HG03108 (cell line): ENCODE measurements around the gene DDX11.
"Not testable (repeated sequence)": the region's sequence is repeated elsewhere in the genome, so short reads cannot be mapped to it uniquely, and the experiment has no call there.

Experiments
- ATAC-seq: cut with Tn5 transposase; IDR thresholded peaks from one replicate; pipeline ENCODE4 v1.9.1; 2021; ENCODE audit warnings: moderate library complexity; ENCODE audit not compliant: unreplicated experiment

Gene DDX11

DNA sequence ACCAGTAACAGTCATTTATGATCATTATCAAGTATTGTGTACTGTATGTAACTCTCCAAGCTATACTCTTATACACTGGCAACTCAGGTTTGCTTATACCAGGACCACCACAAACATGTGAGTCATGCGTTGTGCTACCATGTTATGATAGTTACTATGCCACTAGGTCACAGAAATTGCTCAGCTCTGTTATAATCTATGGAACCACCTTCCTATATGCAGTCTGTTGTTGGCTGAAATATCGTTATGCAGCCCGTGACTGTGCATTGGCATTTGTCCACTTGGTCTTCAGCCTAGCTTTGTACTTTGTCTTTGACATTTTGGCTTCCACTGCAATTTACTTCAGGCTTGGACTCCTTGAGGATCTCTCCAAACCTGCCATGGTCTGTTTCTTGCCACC lies 7.5 kb upstream of the DDX11 start:
- ATAC-seq: not testable (repeated sequence)

DNA sequence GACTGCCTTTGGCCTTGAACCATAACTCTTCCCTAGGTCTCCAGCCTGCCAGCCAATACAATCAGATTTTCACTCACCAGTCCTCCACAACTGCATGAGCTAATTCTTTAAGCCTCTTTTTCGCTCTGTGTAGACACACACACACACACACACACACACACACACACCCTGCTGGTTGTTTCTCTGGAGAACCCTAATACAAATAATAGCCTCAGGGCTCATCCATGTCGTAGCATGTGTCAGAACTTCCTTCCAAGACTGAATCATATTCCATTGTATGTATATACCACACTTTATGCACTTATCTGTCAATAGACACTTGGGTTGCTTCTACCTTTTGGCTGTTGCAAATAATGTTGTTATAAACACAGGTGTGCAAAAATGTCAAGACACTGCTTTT lies 6.0 kb upstream of the DDX11 start:
- ATAC-seq: not testable (repeated sequence)

DNA sequence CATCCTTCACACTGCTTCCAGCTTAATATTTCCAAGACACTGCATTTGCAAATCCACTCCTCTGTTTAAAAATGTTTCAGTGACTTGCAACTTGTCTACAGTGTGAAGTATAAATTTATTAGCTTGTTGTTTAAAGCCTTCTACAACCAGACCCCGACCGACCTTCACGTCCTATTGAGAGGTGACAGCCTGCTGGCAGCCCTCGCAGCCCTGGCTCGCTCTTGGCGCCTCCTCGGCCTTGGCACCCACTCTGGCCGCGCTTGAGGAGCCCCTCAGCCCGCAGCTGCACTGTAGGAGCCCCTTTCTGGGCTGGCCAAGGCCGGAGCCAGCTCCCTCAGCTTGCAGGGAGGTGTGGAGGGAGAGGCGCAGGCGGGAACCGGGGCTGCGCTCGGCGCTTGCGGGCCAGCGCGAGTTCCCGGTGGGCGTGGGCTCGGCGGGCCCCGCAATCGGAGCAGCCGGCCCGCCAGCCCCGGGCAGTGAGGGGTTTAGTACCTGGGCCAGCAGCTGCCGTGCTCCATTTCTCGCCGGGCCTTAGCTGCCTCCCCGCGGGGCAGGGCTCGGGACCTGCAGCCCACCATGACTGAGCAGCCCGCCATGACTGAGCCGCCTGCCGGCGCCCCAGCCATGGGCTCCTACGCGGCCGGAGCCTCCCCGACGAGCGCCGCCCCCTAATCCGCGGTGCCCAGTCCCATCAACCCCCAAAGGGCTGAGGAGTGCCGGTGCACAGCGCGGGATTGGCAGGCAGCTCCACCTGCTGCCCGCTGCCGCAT lies 2.5 kb upstream of the DDX11 start:
- ATAC-seq: not testable (repeated sequence)

DNA sequence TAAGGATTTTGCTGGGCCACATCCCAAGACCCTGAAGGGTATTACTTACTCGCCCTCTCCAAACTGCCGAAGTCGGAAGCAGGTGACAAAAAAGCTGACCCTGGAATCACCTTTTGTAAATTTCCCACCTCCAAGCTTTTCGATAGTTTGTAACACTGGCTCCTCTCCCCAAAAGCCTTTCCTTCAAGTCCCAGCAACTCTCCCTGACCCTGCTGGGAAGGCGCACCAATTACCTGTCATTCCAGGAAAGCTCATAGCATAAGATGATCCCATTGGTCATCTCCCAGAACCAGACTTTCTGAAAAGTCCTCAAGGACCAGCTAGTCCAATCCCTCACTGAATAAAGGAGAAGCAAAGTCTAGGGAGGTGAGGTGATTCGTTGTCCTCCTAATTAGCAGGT lies 698 bp upstream of the DDX11 start:
- ATAC-seq: not testable (repeated sequence)

DNA sequence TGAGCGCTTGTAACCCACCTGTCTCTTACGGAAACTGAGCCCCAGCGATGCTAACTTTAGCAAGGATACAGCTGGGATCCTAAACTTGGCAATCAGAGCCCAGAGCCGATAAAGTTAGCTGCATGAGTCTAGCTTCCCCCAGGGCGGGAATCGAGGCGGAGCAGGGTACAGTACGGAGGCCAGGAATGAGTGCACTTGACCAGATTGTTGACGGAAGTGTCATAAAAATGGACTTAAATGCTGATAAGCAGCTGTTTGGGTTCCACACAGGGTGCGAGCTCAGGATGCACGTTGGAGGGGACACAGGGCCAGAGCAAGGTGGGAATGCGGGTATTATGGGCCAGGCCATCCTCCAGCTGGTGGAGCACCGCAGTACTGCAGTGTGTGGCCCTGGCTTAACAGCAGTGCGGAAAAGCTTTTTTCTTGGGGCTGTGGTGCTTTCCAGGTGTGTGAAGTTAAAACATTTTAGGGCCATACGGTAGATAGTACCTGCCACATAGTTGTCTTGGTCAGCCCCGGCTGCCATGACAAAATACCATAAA lies 744 bp downstream of the DDX11 start:
- peak; percentile 20 for ATAC-seq

DNA sequence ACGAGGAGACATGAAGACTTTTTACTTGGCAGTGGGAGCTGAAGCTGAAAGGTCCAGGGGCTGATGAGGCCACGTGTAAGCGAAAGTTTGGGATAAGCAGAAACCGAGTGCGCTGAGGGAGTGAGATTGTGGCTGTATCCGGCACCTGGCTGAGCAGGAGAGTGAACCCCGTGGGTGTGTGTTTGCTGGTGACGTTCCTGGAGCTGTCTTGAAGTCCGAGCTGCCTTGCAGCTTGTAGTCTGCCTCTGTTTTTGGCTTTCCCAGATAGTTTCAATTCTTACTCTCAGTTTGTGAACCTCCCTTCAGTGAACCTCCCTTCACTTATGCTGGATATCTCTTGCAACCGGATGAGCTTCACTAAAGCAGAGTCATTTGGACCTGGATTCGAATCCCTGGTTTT lies 2.5 kb downstream of the DDX11 start:
- not testable (repeated sequence) for ATAC-seq

DNA sequence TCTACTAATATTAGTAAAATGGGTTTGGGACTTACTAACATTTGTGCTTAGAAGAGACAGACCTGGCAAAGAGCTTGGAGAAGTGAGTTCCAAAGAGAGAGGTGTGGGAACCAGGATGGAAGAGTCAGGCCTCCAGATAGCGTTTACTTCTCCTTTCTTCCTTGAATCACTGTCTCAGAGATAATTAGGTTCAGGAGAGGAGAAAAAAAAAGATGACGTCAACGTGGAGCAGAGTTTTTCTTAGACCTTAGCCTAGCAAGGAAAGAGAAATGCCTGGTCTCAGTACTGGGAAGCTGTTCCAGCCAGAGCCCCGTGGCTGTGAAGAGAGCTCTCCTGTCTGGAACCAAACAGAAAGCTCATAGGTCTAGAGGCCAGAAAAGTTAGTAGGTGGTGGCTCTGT lies 3.4 kb downstream of the DDX11 start:
- not testable (repeated sequence) for ATAC-seq

DNA sequence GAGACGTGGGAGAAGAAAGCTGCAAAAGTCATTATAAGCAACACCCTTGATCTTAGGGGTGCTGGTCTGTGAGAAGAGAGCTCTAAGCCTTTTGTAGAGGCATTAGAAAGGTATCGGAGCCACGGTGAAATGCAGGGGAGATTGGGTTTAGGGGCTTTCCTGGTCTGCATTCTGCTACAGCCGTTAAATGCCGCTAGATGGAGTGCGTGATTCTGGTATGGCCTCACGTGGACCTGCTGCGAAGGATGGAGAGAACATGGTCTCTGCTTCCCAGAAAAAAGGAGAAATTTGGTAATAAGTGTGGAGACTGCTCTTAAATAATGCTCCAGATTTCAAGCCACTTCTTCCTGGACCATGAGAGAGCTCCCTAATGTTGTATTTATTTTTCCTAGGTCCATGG lies 4.3 kb downstream of the DDX11 start:
- not testable (repeated sequence) for ATAC-seq

DNA sequence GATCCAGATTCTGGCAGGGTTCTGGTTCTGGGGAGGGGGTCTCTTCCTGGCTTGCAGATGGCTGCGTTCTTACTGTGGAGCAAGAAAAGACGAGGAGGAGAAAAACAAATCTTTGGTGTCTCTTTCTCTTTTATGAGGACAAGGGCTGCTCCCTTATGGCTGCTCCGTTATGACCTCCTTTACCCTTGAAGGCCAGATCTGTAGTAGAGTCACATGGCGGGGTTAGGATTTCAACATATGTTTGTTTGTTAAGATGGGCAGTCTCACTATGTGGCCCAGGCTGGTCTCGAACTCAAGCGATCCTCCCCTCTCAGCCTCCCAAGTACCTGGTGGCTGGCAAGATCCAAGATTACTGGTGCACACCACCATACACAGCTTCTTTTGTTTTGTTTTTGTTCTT lies 5.8 kb downstream of the DDX11 start:
- not testable (repeated sequence) for ATAC-seq

DNA sequence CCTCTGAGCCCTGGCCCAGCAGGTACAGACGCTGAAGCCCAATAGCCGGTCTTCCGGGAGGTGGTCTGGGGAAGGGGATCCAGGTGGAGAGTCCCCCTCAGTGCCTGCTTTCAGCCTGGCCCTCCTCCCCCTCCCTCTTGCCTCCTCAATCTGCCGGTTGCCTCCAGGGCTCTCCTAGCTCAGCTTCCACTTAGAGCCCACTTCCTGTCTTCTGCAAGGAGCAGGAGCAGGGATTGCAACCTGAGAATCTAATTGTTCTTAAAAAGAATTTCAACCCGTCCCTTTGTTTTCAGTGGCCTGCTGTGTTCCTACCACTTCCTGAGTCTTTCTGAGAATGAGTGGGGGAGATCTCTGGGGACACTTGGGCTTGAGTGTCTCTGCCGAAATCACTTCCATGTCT lies 6.6 kb downstream of the DDX11 start:
- not testable (repeated sequence) for ATAC-seq

DNA sequence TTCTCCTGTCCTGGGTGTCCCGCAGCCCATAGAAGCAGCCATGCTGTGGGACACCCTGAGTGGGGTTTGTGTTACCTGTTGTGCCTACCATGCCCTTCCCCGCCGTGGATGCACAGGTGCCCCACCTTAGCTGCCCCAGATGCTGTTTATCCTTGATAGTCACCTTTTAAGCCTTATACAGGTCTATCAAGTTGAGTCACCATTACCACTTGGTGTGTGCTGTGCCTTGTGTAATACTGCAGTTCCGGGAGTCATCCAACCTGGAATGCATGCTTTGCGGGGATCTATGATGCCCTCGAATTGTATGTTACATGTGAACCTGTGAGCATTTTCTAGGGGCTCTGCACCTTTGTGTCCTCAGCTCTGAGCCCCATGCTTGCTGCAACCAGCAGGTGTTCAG lies 7.6 kb downstream of the DDX11 start:
- ATAC-seq: not testable (repeated sequence)

DNA sequence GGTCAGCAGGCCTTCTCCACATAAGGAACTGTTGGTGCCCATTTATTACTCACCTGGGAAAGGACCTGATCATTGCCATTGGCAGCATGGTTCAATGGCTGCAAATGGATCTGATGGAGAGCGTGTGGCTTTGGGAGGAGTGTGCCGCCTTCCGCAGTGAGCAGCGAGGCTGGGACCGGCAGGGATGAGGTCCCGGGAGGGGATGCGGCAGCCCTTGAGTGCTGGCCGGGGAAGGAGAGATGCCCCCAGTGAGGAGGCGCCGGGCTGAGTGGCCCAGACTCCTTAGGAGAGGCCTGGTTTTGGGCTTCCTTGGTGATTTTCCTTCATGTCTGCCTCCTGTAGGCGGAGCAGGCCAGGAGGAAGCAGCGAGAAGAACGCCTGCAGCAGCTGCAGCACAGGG lies 10.6 kb downstream of the DDX11 start:
- ATAC-seq: not testable (repeated sequence)

DNA sequence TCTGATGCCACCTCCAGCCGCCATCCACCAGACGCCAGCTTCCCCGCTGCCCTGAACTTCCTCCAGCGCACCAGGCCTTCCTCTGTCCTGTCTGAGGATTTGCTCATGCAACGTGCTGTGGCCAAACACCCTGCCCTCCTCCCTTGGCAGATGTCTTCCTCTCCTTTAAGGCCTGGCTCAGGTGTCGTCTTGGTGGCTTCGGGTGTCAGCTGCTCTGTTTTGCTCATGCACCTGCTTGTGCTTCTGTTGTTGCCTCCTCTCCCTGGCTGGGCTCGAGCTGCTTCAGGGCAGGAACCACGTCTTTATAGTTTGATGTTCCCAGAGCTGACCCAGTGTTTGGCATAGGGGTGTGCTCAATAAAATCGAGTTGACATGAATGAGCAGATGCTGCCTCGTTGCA lies 12.4 kb downstream of the DDX11 start:
- not testable (repeated sequence) for ATAC-seq

DNA sequence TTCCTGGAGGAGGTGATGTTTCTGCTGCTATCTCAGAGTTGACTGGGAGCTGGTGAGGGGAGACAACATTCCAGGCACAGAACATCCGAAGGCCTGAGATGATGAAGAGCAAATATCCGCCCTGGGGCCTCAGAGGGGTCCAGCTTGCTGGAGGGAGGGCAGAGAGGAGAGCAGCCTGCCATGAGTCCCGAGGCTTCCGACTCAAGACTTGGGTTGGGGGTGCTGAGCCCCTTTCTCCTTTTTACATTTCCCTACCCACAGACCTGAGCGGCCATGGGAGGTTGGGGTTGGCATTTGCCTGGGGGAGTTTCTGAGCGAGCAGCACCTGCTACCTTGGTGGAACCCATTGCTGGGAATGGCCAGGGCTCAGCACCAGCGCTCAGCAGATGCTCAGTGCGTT lies 13.8 kb downstream of the DDX11 start:
- not testable (repeated sequence) for ATAC-seq

DNA sequence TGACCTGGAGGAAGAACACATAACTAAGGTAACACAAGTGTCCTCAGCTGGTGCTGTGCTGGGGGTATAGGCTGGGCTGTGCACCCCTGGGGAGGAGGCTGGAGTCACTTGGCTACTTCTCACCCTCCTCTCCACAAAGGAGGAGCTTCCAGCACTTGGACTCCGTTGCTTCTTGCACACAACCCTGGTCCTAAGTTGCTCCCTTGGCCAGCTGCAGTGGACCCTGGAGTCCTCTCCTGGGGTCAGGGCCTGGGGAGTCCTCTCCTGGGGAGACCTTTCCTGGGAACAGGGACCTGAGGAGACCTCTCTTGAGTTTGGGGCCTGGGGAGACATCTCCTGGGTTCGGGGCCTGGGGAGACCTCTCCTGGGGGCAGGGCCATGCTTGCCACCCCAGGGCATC lies 14.3 kb downstream of the DDX11 start:
- ATAC-seq: not testable (repeated sequence)

DNA sequence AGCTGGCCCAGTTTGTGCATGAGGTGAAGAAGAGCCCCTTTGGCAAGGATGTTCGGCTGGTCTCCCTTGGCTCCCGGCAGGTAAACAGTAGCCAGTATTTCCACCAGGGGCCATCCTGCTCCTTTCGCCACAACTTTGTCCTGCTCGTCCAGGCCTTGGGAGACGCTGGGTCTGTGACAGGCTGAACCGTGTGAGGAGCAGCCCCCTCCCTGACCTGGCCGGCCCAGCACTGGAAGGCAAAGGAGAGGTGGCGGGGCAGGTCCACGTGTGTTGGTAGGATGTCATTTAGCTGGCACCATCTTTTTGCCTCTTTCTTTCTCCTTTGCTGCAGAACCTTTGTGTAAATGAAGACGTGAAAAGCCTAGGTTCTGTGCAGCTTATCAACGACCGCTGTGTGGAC lies 15.4 kb downstream of the DDX11 start:
- no peak for ATAC-seq

DNA sequence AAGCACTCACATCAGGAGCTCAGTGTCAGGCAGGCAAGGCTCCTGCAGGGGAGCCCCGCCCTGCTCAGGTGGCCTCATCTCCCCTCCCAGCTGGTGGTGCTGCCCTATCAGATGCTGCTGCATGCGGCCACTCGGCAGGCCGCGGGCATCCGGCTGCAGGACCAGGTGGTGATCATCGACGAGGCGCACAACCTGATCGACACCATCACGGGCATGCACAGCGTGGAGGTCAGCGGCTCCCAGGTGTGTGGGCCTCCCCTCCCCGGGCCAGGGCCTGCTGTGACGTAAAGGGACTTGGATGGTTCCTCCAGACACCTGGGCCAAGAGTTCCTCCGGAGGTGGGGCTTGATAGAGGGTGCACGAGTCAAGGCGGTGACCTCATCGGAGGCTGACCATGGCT lies 18.0 kb downstream of the DDX11 start:
- ATAC-seq: not testable (repeated sequence)

DNA sequence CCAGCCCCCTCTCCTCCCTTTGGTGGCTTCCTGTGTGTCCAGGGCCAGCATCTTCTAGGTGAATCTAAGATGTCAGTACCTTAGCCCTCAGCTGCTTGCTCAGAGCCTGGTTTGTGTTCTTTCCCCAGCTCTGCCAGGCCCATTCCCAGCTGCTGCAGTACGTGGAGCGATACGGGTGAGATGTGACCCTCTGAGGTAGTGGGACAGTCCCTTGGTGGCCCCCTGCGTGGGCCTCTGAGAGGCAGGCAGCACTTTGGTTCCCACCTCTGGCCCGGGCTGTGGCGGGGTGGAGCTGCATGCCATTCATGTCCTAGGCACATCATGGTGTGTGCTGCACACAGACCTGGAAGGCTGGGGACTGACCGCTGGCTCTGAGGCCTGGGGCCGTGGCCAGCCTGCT lies 19.1 kb downstream of the DDX11 start:
- not testable (repeated sequence) for ATAC-seq

DNA sequence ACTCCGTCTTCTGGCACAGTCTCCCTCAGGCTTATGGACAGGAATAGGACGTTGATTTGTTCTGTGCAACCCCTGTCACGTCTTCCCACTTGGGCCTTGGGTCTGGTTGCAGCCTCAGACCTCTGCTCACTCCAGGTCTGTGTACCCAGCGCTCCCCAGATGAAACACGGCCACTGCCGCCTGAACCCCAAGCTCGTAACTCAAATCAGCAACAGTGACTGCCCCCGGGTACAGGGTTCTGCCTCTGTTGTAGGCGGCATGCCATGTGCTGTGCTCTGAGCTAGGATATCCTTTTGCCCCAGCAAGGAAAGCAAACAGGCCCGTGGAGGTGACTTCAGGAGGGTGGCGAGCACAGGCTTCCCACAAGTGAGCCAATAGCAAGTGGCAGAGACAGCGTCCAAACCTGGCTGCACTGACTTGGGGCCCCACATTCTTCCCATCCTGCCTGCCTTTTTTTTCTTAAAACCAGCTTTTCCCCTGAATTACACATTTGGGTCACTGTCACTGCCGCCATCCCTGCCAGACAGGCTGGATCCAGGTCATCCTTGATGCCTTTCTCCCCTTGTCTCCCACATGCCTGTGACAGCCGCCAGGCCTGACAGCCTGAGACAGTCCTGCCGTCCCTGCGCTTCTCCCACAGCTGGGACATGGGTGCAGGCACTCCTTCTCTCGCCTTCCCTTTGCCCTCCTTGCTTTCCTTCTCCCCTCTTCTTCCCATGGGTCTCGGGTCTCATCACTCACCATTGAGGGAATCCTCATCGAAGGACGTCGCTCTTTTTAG lies 21.6 kb downstream of the DDX11 start:
- not testable (repeated sequence) for ATAC-seq

DNA sequence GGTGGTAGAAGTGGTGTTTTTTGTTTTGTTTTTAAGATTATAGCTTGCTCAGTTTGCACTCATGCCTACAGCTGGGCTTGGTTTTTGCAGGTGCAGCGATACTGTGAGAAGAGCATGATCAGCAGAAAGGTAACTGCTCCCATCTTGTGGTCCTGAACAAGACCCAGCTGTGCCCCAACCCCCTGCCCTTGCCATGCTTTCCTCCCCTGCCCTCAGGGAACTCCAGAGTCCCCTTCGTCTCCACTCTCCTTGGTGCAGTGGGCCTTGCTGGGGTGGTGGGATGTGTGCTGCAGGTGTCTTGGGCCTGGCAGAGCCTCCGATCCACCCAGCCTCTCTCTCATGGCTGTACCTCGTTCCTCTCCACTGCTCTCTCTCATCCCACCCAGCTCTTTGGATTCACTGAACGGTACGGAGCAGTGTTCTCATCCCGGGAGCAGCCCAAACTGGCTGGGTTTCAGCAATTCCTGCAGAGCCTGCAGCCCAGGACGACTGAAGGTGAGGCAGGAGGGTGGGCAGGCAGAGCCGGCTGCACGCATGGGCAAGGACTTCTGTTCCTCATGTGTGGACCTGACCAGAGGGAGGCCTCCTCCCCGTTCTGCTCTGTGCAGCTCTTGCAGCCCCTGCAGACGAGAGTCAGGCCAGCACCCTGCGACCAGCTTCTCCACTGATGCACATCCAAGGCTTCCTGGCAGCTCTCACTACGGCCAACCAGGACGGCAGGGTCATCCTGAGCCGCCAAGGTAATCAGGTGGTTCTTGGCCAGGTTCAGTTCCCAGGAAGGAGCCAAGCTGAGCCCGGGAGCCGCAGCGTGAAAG lies 22.8 kb downstream of the DDX11 start:
- not testable (repeated sequence) for ATAC-seq

DNA sequence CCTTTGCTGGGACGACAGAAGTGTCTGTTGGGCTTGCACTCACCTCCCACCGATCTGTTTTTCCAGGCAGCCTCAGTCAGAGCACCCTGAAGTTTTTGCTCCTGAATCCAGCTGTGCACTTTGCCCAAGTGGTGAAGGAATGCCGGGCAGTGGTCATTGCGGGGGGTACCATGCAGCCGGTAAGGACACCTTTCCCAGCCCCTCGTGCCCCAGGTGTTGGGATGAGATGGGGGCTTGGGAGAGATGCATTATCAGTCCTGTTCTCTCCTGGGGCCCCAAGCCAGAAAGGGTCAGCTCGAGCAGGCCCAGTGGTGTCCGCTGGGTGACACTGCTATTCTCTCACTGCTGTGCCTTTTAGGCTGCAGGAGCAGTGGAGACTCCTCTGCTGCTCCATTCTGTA lies 24.2 kb downstream of the DDX11 start:
- not testable (repeated sequence) for ATAC-seq
